Neural crest cell (in vitro differentiated cells): ENCODE data around the gene SEMA4C. TPM values are rescaled to one million over a fixed set of nuclear protein-coding genes. Genes with fewer than 3 reads are reported as not detected.

Experiments used
- DNase-seq: peaks from one replicate; pipeline ENCODE4 v3.0.0; 2021; ENCODE audit warnings: low read depth, mixed read lengths, low spot score
- H3K27ac Mint-ChIP-seq: one replicate; pipeline ENCODE4 v1.8.0; 2021; ENCODE audit warnings: mild to moderate bottlenecking, mixed read lengths; ENCODE audit not compliant: unreplicated experiment
- H3K27me3 Mint-ChIP-seq: 2 replicates; pipeline ENCODE4 v1.8.0; 2021; ENCODE audit warnings: low read depth, mild to moderate bottlenecking, mixed read lengths
- H3K36me3 Mint-ChIP-seq: 2 replicates; pipeline ENCODE4 v1.8.0; 2021; ENCODE audit warnings: low read depth, mild to moderate bottlenecking, mixed read lengths
- H3K4me1 Mint-ChIP-seq: 2 replicates; pipeline ENCODE4 v1.8.0; 2021; ENCODE audit warnings: mixed read lengths
- H3K4me3 Mint-ChIP-seq: one replicate; pipeline ENCODE4 v1.8.0; 2021; ENCODE audit warnings: mild to moderate bottlenecking, mixed read lengths
- H3K9me3 Mint-ChIP-seq: 2 replicates; pipeline ENCODE4 v1.8.0; 2021; ENCODE audit warnings: mixed read lengths
- CTCF ChIP-seq: fragments of 200-600 bp; sonication (generic); conservative IDR thresholded peaks from 2 replicates; pipeline ENCODE4 v1.5.0; 2021; ENCODE audit warnings: antibody characterized with exemption, mild to moderate bottlenecking
- total RNA-seq: library from RNA; stranded (reverse); gene quantifications from 2 replicates; pipeline ENCODE4 v1.2.1, GENCODE V29; 2021

The SEMA4C gene
- total RNA-seq, 1 donor from 2014 or later, result 103 TPM

DNA sequence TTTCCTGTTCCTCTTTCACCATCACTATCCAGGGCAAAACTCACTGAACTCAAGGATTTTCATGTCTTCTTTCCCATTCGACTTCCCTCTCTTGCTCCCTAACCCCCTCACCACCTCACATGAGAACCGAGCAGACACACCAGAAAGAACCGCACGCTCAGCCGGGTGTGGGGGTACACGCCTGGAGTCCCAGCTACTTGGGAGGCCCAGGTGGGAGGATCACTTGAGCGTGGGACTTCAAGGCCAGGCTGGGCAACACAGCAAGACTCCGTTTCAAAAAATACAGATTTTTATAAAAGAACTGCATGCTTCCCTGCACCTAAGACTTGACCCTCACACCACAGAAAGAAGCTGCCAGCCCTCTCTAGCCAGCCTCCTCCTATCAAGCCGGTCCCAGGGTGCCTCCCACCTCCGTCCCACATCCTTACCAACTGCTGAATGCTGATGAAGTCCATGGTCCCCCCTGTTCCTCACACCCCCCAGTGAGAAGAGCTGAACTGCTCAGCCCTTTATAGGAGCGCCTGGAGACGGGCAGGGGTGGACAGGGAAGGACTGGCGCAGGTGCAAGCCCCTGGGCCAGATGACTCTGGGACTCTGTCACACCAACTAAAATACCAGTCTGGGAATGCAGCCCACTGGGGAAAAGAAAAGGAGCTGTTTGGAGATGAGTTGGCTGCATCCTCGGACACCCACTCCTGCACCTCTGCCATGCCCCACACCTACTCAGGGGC is 26.2 kb downstream of the SEMA4C start, which contains the start of gene ANKRD23:
ANKRD23 (minus strand) TSS at position 484 of the 731 bp plus-strand sequence; CDS start at position 455, 29 bp downstream.
- DNase-seq, result no peak

GRCh38 chr2:96842600-96842999 is 27.3 kb downstream of the SEMA4C start:
- H3K9me3 Mint-ChIP-seq, result no peaks in the 10 kb centered on the region
- no peak for TF ChIP-seq CTCF
- H3K27ac Mint-ChIP-seq, result no peak overlapping the region
- H3K4me1 Mint-ChIP-seq, result peaks cover 13% of the 10 kb centered on the region
- peak overlapping the region; percentile 59 for H3K4me3 Mint-ChIP-seq
- no peak for DNase-seq
- H3K27me3 Mint-ChIP-seq, result no peaks in the 10 kb centered on the region
- H3K36me3 Mint-ChIP-seq, result peaks cover 11% of the 10 kb centered on the region

More for the DNA sequence above, 26.2 kb downstream of the SEMA4C start, which contains the start of gene ANKRD23:
- peaks cover 24% of the 10 kb centered on the region for H3K4me1 Mint-ChIP-seq
- peak within 1 kb of the TSS; percentile 62 for H3K27ac Mint-ChIP-seq
- TF ChIP-seq CTCF, result no peak
- peaks cover 15% of the 10 kb centered on the region for H3K36me3 Mint-ChIP-seq
- H3K27me3 Mint-ChIP-seq, result no peaks in the 10 kb centered on the region
- no peaks in the 10 kb centered on the region for H3K9me3 Mint-ChIP-seq
- H3K4me3 Mint-ChIP-seq, result peak within 1 kb of the TSS; percentile 59

GRCh38 chr2:96841701-96842495 is 28.0 kb downstream of the SEMA4C start:
- peaks cover 9% of the 10 kb centered on the region for H3K36me3 Mint-ChIP-seq
- H3K27me3 Mint-ChIP-seq, result no peaks in the 10 kb centered on the region
- H3K4me1 Mint-ChIP-seq, result peaks cover 10% of the 10 kb centered on the region
- DNase-seq, result no peak
- peak overlapping the region; percentile 65 for H3K4me3 Mint-ChIP-seq
- no peaks in the 10 kb centered on the region for H3K9me3 Mint-ChIP-seq
- TF ChIP-seq CTCF, result no peak
- H3K27ac Mint-ChIP-seq, result no peak overlapping the region

DNA sequence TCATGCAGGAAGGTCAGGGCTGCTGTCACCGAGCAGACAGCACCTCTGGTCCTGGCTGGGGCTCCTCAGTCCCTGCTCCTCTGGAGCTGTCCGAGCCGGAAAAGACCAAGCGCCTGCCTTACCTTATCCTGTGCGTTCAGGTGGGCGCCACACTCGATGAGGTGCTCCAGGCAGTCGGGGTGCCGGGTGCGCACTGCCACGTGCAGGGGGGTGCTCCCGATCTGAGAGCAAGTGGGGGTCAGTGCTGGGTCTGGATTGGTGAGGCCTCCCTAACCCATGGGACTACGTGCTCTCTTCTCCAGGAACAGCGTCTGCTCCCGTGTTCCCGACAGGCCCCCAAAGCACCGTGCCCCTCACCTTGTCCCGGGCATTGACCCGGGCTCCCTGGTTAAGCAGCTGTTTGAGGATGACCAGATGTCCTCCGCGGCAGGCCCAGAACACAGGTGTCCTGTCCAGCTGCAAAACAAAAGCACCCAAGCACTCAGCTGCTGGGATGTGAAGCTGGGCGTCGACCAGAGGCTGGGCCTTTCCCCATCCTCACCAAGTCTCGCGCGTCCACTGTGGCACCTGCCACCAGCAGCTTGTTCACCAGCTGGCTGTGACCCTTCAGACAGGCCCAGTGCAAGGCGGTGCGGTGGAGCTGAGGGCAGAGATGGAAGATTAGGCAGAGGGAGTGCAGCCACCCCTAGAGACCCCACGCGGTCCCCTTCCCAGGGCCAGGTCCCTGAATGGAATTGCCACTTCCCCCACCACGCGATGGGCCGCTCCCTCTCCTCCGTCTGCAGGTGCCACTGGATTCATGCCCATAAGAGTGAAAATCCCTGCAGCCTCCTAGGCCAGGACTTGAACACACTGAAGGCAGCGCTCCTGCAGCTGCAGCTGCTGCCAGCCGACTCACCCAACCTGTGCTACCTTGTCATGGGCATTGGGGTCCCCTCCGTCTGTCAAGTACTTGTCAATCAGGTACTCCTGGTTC is 29.7 kb downstream of the SEMA4C start:
- Mint-ChIP-seq H3K27me3 (no peaks in the 10 kb centered on the region), H3K4me3 (peak overlapping the region; percentile 12), H3K27ac (peak overlapping the region; percentile 35), H3K9me3 (no peaks in the 10 kb centered on the region), H3K36me3 (peaks cover 9% of the 10 kb centered on the region), H3K4me1 (peaks cover 10% of the 10 kb centered on the region)
- DNase-seq, result no peak
- TF ChIP-seq CTCF, result no peak
